GM23338 (cell line): ENCODE results near the gene NINJ2.

Experiments
- EZH2 ChIP-seq: fragments of 200-600 bp; sonication (generic); IDR thresholded peaks from one replicate; pipeline ENCODE4 v1.8.0; 2017; ENCODE audit warnings: antibody characterized with exemption, mild to moderate bottlenecking, low read depth; ENCODE audit not compliant: unreplicated experiment
- EZH2phosphoT487 ChIP-seq: fragments of 200-600 bp; sonication (generic); IDR thresholded peaks from one replicate; pipeline ENCODE4 v1.8.1; 2018; ENCODE audit warnings: antibody characterized with exemption; ENCODE audit not compliant: unreplicated experiment
- TF ChIP-seq, protein P1 (sequence below), 2 experiments: fragments of 200-600 bp in 1 of 2; sonication (generic) in 1 of 2; conservative IDR thresholded peaks; 2 replicates each; pipeline versions ENCODE4 v1.5.1 to v1.6.1; 2016 to 2017; ENCODE audit warnings: antibody characterized with exemption in 2 of 2, low read depth in 2 of 2, mild to moderate bottlenecking in 2 of 2, moderate library complexity in 1 of 2
- TF ChIP-seq, protein P2 (sequence below): IDR thresholded peaks from one replicate; pipeline ENCODE4 v1.6.1; 2018; ENCODE audit warnings: antibody characterized with exemption; ENCODE audit not compliant: unreplicated experiment
- TF ChIP-seq, protein P3 (sequence below): IDR thresholded peaks from 2 replicates; pipeline ENCODE4 v1.6.1; 2016; ENCODE audit warnings: antibody characterized with exemption

GRCh38 chr12:563250-563781 is 99.9 kb downstream of the NINJ2 start:
- TF ChIP-seq, protein P1, sequence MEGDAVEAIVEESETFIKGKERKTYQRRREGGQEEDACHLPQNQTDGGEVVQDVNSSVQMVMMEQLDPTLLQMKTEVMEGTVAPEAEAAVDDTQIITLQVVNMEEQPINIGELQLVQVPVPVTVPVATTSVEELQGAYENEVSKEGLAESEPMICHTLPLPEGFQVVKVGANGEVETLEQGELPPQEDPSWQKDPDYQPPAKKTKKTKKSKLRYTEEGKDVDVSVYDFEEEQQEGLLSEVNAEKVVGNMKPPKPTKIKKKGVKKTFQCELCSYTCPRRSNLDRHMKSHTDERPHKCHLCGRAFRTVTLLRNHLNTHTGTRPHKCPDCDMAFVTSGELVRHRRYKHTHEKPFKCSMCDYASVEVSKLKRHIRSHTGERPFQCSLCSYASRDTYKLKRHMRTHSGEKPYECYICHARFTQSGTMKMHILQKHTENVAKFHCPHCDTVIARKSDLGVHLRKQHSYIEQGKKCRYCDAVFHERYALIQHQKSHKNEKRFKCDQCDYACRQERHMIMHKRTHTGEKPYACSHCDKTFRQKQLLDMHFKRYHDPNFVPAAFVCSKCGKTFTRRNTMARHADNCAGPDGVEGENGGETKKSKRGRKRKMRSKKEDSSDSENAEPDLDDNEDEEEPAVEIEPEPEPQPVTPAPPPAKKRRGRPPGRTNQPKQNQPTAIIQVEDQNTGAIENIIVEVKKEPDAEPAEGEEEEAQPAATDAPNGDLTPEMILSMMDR (conservative IDR thresholded peaks at IDR 0.05; ENCODE audit: low read depth in 2 of 2) = no peak
- TF ChIP-seq EZH2 (no peak), EZH2phosphoT487 (no peak)
- TF ChIP-seq, protein P2, sequence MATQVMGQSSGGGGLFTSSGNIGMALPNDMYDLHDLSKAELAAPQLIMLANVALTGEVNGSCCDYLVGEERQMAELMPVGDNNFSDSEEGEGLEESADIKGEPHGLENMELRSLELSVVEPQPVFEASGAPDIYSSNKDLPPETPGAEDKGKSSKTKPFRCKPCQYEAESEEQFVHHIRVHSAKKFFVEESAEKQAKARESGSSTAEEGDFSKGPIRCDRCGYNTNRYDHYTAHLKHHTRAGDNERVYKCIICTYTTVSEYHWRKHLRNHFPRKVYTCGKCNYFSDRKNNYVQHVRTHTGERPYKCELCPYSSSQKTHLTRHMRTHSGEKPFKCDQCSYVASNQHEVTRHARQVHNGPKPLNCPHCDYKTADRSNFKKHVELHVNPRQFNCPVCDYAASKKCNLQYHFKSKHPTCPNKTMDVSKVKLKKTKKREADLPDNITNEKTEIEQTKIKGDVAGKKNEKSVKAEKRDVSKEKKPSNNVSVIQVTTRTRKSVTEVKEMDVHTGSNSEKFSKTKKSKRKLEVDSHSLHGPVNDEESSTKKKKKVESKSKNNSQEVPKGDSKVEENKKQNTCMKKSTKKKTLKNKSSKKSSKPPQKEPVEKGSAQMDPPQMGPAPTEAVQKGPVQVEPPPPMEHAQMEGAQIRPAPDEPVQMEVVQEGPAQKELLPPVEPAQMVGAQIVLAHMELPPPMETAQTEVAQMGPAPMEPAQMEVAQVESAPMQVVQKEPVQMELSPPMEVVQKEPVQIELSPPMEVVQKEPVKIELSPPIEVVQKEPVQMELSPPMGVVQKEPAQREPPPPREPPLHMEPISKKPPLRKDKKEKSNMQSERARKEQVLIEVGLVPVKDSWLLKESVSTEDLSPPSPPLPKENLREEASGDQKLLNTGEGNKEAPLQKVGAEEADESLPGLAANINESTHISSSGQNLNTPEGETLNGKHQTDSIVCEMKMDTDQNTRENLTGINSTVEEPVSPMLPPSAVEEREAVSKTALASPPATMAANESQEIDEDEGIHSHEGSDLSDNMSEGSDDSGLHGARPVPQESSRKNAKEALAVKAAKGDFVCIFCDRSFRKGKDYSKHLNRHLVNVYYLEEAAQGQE = no peak
- TF ChIP-seq, protein P3, sequence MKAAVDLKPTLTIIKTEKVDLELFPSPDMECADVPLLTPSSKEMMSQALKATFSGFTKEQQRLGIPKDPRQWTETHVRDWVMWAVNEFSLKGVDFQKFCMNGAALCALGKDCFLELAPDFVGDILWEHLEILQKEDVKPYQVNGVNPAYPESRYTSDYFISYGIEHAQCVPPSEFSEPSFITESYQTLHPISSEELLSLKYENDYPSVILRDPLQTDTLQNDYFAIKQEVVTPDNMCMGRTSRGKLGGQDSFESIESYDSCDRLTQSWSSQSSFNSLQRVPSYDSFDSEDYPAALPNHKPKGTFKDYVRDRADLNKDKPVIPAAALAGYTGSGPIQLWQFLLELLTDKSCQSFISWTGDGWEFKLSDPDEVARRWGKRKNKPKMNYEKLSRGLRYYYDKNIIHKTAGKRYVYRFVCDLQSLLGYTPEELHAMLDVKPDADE = no peak
